CD4-positive, alpha-beta T cell treated with Interleukin-6 for 4 hours (primary cell): ENCODE data around the gene FAM78B.

ENCODE experiments used
- DNase-seq: peaks from one replicate; pipeline ENCODE4 v3.0.0-alpha.2; 2020; ENCODE audit warnings: mixed read lengths

Gene FAM78B

GRCh38 chr1:166116026-166116425 is 50.8 kb downstream of the FAM78B start:
- no peak for DNase-seq

- DNase-seq = no peak
These were observed 52.4 kb downstream of the FAM78B start for GRCh38 chr1:166114419-166114818.

GRCh38 chr1:166113630-166114029 is 53.2 kb downstream of the FAM78B start:
- no peak for DNase-seq

GRCh38 chr1:166113031-166113430 is 53.8 kb downstream of the FAM78B start:
- DNase-seq = no peak

- no peak for DNase-seq
These were observed 54.4 kb downstream of the FAM78B start for GRCh38 chr1:166112425-166112824.

GRCh38 chr1:166111430-166111829 is 55.4 kb downstream of the FAM78B start:
- DNase-seq = no peak

GRCh38 chr1:166090244-166090643 is 76.6 kb downstream of the FAM78B start:
- no peak for DNase-seq

- no peak for DNase-seq
These were observed 77.0 kb downstream of the FAM78B start for GRCh38 chr1:166089804-166090203.

- no peak for DNase-seq
These were observed 78.2 kb downstream of the FAM78B start for GRCh38 chr1:166088572-166088955.

- no peak for DNase-seq
These were observed 78.8 kb downstream of the FAM78B start for GRCh38 chr1:166087734-166088571.

GRCh38 chr1:166086113-166086883 is 80.5 kb downstream of the FAM78B start:
- DNase-seq = no peak

GRCh38 chr1:166084613-166085012 is 82.2 kb downstream of the FAM78B start:
- DNase-seq = no peak

GRCh38 chr1:166083887-166084286 is 82.9 kb downstream of the FAM78B start:
- peak; percentile 7 for DNase-seq

GRCh38 chr1:166082601-166083000 is 84.2 kb downstream of the FAM78B start:
- no peak for DNase-seq

GRCh38 chr1:166080967-166081870 is 85.6 kb downstream of the FAM78B start:
- no peak for DNase-seq

GRCh38 chr1:166080277-166080966 is 86.4 kb downstream of the FAM78B start:
- no peak for DNase-seq

GRCh38 chr1:166079276-166079675 is 87.5 kb downstream of the FAM78B start:
- DNase-seq = no peak

- no peak for DNase-seq
These were observed 93.3 kb downstream of the FAM78B start for GRCh38 chr1:166073489-166073888.

- DNase-seq = no peak
These were observed 97.4 kb downstream of the FAM78B start for GRCh38 chr1:166069390-166069789.

GRCh38 chr1:166066107-166066506 is 100.7 kb downstream of the FAM78B start:
- no peak for DNase-seq

GRCh38 chr1:166064951-166065350 is 101.8 kb downstream of the FAM78B start:
- DNase-seq = no peak

GRCh38 chr1:166064313-166064926 is 102.4 kb downstream of the FAM78B start:
- DNase-seq = no peak
